GM12875 (cell line): ENCODE results near the gene GRIP1.

ENCODE experiments used
- H3K4me3 ChIP-seq: one replicate; pipeline ENCODE4 v1.5.1; 2011; ENCODE audit warnings: low read depth, low read length, control low read depth
- TF ChIP-seq, protein P1 (sequence below): IDR thresholded peaks from 2 replicates; pipeline ENCODE4 v1.5.1; 2011; ENCODE audit warnings: low read depth, mild to moderate bottlenecking, control low read depth, inconsistent platforms, low read length, moderate library complexity, borderline replicate concordance; ENCODE audit not compliant: insufficient read depth

GRIP1 gene

DNA sequence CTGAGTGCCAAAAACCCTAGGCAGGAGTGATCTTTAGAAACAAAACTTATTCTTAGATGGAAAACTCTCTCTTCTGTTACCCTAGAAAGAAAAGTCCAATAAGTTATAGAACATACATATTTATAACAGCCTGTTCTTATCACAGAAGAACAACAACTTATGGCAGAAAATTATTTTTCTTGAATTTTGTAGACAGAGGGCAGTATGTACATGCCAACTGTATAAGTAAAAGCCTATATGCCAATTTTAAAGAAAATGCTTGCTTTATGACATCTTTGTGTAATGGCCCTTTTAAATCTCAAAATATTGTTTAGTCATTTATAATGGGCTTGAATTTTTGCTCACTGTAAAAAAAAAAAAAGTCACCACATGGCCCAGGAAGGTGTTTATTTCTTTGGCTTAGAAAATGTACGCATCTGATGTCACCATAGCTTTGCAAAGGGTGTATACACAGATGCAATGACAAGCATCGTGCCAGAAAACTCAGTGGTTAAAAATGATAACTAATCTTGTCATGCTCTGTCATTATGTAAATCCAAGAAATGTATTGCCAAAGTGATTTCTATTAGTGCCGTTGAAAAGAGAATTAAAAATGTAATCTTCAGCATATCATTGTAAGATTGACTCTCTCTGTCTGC, 38.3 kb upstream of the GRIP1 start:
- H3K4me3 ChIP-seq = no peak overlapping the region
- TF ChIP-seq, protein P1, sequence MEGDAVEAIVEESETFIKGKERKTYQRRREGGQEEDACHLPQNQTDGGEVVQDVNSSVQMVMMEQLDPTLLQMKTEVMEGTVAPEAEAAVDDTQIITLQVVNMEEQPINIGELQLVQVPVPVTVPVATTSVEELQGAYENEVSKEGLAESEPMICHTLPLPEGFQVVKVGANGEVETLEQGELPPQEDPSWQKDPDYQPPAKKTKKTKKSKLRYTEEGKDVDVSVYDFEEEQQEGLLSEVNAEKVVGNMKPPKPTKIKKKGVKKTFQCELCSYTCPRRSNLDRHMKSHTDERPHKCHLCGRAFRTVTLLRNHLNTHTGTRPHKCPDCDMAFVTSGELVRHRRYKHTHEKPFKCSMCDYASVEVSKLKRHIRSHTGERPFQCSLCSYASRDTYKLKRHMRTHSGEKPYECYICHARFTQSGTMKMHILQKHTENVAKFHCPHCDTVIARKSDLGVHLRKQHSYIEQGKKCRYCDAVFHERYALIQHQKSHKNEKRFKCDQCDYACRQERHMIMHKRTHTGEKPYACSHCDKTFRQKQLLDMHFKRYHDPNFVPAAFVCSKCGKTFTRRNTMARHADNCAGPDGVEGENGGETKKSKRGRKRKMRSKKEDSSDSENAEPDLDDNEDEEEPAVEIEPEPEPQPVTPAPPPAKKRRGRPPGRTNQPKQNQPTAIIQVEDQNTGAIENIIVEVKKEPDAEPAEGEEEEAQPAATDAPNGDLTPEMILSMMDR = no peak

DNA sequence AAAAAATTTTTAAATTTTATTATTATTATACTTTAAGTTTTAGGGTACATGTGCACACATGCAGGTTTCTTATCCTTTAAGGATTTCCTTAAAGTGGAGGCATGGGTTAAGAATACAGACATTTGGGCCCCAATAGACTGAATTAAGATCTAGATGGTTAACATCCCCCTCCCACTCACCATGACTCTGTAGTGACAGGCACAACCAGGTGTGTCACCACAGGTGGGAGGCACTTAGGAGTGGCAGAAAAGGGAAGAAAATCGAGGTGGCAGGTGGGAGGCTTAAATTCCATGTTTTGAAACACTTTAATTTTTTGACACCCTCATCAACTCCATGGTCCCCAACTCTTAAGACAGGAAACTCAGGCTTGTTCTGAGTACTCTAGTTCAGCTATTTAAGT, 37.6 kb upstream of the GRIP1 start:
- H3K4me3 ChIP-seq = no peak overlapping the region
- TF ChIP-seq, protein P1 = no peak

DNA sequence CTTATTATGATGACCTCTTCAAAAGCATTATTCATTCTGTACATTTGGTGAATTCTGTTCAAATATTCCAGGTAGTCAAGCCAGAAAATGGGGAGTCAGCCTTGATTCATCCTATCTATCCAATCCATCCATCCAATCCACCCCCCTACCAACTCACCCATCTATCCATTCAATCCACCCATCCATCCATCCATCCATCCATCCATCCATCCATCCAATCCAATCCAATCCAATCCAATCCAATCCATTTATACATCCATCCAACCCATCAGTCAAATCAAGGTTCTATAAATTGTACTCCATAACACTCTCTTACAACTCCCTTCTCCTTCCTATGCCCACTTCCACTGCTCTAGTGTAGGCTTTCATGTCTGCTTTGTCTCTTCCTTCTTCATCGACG, 35.8 kb upstream of the GRIP1 start:
- TF ChIP-seq, protein P1 = no peak
- no peak overlapping the region for H3K4me3 ChIP-seq

DNA sequence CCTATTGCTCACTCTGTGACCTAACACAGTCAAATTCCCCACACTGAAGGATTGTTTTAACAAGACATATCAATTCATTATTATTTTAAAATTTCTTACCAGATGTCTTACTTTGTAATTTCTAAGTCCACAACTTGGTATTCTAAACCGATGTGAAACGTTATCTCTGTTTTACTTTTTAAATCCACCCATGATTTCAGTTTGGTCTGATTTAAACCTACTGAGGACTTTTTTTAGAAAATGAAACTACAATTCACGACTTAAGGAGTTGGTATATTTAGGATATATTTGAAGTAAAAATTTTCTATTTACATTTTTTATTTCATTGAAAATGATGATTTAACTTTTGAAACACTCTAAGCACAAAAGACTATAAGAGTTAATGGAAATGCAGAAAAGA, 35.1 kb upstream of the GRIP1 start:
- no peak overlapping the region for H3K4me3 ChIP-seq

DNA sequence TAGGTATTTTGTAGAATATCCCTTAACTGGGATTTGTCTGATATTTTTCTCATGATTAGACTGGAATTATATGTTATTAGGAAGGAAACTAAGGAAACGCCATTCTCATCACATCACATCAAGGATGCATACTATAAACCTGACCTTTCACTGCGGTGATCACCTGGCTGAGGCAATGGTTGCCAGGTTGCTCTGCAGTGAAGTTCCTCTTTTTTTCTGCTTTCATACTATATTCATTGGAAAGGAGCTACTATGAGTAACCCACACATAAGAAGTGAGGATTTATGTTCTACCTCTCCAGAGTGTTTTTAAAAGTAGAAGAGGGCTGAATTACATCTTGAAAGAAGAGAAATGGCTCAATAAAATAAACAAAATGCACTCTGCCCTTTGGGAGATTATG, 31.0 kb upstream of the GRIP1 start:
- TF ChIP-seq, protein P1 = no peak
- H3K4me3 ChIP-seq = no peak overlapping the region

More for the DNA sequence above, 35.1 kb upstream of the GRIP1 start:
- TF ChIP-seq, protein P1 = no peak

DNA sequence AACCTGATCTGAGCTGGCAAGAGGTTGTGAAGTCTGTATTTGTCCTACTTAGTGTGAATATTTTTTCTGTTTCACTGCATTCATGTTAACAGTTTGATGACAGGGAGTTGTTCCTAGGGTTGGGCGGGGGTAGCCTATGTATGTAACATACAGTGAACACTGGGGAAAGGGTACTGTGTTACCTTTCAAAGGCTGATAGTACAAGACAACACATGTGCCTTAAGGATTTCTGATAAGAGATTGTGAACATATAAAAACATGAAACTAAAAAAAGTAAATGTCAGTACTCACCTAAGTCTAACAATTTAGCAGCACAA, 30.5 kb upstream of the GRIP1 start:
- TF ChIP-seq, protein P1 = no peak
- H3K4me3 ChIP-seq = no peak overlapping the region

DNA sequence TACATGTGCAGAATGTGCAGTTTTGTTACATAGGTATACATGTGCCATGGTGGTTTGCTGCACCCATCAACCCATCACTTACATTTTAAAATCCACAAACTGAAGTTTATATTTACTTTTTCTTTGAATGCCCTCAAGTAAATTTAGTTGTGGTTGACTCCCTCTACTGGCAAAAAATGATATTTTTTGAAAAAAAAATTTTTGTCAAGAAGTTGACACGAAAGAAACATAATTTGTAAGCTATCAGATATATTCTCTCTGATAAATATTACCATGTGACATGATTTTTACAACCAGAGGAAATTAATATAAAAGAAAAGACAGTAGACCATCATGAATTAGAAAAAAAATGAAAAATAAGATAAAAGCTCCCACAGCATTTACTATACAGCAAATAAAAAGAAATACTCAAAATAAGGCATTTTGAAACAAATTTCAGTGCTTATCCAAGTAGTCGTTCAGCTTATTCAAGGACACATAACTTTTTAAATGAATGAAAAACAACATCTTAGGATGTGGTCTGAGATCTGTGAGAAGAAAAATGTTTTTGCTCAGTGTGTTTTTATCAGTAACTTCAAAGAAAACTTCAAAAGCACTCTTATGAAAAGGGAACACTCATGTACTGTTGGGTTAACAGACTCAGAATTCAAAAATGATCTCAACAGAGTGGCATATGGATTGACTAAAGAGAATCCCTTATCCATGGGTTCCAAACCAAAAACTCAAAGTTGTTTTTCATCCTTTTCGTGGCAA, 30.0 kb upstream of the GRIP1 start:
- H3K4me3 ChIP-seq = no peak overlapping the region
- TF ChIP-seq, protein P1 = no peak
